Measurements from ENCODE around the gene WDR90. TPM values are rescaled to one million over a fixed set of nuclear protein-coding genes. Genes with fewer than 3 reads are reported as not detected.

Gene WDR90
- total RNA-seq, 2 donors from 2014 or later = 22.7 to 39.4 TPM

DNA sequence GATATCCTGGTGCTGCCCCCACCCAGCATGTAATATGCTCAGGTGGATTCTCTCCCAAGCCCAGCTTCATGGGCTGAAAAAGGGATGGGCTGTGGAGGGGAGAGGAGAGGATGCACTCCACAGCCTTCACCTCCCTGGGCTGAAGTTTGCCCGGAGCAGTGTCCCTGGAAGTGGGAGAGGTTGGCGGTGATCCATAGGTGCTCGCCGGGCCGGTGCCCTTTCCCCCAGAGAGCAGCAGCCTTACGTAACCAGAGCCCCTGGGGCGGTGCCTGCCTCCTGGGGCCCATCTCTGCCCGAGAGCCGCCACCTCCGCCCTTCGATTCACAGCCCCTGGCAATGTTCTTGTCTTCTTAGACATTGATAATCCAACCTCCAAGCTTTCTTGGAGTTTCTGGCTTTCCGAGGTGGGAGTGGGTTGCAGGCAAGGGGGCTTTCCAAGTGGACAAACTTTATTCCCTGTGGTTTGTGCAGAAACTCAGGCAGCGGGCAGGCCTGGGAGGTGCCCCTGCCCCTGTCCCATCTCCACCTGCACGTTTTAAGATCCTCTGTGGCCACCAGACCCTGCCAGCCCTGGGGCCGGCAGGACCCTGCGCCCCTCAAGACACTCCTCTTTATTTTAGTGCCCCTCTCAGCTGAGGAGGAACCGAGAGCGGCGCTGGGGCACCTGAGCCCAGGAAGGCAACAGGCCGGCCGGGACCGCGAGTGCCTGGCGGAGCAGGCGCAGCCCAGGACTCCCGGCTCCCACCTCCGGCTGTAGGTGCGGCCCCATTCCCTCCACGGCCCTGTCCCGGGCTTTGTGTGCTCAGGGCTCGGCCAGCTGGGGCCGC is 3.1 kb upstream of the WDR90 start:
- no peak overlapping the region for H3K4me3 ChIP-seq
- H3K9me3 ChIP-seq = no peaks in the 10 kb centered on the region
- no peak overlapping the region for H3K27ac ChIP-seq
- H3K36me3 ChIP-seq = no peaks in the 10 kb centered on the region
- DNase-seq (ENCODE audit: low spot score) (no peak), ATAC-seq (ENCODE audit: insufficient number of reproducible peaks, low FRiP score, low read depth) (no peak)
- TF ChIP-seq, protein P1, sequence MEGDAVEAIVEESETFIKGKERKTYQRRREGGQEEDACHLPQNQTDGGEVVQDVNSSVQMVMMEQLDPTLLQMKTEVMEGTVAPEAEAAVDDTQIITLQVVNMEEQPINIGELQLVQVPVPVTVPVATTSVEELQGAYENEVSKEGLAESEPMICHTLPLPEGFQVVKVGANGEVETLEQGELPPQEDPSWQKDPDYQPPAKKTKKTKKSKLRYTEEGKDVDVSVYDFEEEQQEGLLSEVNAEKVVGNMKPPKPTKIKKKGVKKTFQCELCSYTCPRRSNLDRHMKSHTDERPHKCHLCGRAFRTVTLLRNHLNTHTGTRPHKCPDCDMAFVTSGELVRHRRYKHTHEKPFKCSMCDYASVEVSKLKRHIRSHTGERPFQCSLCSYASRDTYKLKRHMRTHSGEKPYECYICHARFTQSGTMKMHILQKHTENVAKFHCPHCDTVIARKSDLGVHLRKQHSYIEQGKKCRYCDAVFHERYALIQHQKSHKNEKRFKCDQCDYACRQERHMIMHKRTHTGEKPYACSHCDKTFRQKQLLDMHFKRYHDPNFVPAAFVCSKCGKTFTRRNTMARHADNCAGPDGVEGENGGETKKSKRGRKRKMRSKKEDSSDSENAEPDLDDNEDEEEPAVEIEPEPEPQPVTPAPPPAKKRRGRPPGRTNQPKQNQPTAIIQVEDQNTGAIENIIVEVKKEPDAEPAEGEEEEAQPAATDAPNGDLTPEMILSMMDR (IDR thresholded peaks at IDR 0.05) = no peak
- H3K4me1 ChIP-seq (ENCODE audit: control insufficient read depth in 1 of 2, low read depth in 2 of 2) = peaks cover 25 to 40% of the 10 kb centered on the region in 2 donors
- H3K27me3 ChIP-seq (replicated peaks; ENCODE audit: insufficient read depth) = no peaks in the 10 kb centered on the region

DNA sequence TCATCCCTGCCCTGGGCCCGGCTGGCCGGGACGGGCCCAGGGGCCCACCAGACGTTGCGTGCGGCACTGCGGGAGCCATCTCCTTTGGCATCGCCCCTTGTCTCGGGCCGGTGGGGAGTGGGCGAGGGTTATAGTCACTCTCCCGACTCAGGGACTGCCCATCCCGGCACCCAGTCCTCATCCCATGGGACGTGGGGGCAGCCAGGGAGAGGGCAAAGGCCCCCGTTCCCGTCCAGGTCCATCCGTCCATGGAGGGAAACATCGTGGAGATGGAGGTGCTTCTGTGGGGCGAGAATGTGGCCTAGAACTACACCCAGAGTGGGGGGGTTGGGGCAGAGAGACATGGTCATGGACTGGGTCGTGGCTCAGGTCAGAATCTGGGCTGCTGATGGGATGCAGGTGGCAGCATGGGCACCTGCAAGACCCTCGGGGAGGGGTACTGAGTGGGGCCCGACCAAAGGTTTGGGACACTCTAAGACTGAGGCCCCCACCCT is 2.4 kb upstream of the WDR90 start:
- ATAC-seq (ENCODE audit: insufficient number of reproducible peaks, low FRiP score, low read depth) (no peak), DNase-seq (ENCODE audit: low spot score) (no peak)
- Histone ChIP-seq H3K27ac (no peak overlapping the region), H3K4me1 (ENCODE audit: control insufficient read depth in 1 of 2, low read depth in 2 of 2) (peaks cover 25 to 38% of the 10 kb centered on the region in 2 donors), H3K9me3 (no peaks in the 10 kb centered on the region), H3K36me3 (no peaks in the 10 kb centered on the region), H3K4me3 (no peak overlapping the region), H3K27me3 (replicated peaks; ENCODE audit: insufficient read depth) (no peaks in the 10 kb centered on the region)
- TF ChIP-seq, protein P1 (IDR thresholded peaks at IDR 0.05) = no peak

DNA sequence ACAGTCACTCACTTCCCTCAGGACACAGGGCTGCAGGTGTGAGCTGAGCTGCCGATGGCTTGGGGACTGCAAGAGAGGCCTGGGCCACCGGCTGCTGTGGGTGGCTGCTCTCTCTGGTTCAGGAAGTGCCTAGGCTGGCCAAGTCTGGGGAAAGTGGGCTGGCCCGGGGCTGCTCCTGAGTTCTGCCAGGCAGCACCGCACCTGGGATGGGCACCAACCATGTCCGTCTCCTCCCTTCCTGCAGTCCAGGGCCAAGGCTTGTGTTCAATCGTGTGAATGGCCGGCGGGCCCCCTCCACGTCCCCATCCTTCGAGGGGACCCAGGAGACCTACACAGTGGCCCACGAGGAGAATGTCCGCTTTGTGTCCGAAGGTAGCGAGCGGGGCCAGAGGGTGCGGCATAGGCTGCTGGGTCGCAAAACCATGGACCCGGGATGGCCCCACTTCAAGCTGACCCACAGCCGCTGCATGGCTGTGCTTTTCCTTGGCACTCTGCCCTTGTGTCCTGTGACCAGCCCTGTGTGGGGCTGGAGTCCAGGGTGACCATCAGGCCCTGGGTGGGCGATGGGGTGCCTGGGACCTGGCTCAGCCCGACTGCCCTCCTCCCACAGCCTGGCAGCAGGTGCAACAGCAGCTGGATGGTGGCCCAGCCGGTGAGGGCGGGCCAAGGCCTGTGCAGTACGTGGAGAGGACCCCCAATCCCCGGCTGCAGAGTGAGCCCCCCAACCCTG is 1.8 kb upstream of the WDR90 start:
- Histone ChIP-seq H3K4me3 (no peak overlapping the region), H3K9me3 (no peaks in the 10 kb centered on the region), H3K36me3 (no peaks in the 10 kb centered on the region), H3K27ac (no peak overlapping the region), H3K4me1 (ENCODE audit: control insufficient read depth in 1 of 2, low read depth in 2 of 2) (peaks cover 24 to 37% of the 10 kb centered on the region in 2 donors), H3K27me3 (replicated peaks; ENCODE audit: insufficient read depth) (no peaks in the 10 kb centered on the region)
- TF ChIP-seq, protein P1 (IDR thresholded peaks at IDR 0.05) = no peak
- no peak for DNase-seq (ENCODE audit: low spot score)
- ATAC-seq (ENCODE audit: insufficient number of reproducible peaks, low FRiP score, low read depth) = no peak

DNA sequence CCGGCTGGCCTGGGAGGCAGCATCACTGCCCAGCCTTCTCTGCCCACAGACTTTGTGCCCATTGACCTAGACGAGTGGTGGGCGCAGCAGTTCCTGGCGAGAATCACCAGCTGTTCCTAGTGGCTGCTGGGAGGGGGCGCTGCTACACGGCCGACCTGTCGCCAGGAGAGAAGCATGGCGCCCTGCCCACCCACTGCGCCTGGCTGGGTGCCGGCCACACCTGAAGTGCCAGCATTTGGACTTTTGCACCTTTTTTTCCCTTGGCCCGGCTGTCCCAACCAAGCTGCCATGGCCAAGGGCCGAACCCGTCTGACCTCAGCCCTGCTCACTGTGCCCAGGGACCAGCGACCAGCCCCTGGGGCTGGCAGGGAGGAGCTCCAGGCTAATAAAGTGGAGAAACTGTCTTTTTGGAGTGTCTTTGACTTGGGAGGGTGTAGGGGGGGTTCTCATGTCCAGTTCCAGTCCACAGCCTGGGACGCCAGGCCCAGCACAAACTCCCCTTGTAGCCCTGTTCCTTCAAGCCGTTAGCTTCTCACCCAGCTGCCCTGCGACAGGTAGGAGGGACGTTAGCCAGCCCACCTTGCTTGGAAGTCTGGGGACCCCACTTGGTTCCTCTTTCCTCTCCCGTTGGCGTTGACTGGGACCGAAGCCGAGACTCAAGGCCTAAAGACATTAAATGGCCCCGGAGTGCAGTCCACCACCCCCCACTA is 939 bp upstream of the WDR90 start:
- H3K36me3 ChIP-seq = no peaks in the 10 kb centered on the region
- H3K27me3 ChIP-seq (replicated peaks; ENCODE audit: insufficient read depth) = no peaks in the 10 kb centered on the region
- peak overlapping the region; percentile 71 to 81 for H3K27ac ChIP-seq
- H3K9me3 ChIP-seq = no peaks in the 10 kb centered on the region
- peaks cover 15 to 28% of the 10 kb centered on the region in 2 donors for H3K4me1 ChIP-seq (ENCODE audit: control insufficient read depth in 1 of 2, low read depth in 2 of 2)
- ATAC-seq (ENCODE audit: insufficient number of reproducible peaks, low FRiP score, low read depth) = no peak
- DNase-seq (ENCODE audit: low spot score) = no peak
- TF ChIP-seq, protein P1 (IDR thresholded peaks at IDR 0.05) = no peak
- peak overlapping the region; percentile 79 for H3K4me3 ChIP-seq

DNA sequence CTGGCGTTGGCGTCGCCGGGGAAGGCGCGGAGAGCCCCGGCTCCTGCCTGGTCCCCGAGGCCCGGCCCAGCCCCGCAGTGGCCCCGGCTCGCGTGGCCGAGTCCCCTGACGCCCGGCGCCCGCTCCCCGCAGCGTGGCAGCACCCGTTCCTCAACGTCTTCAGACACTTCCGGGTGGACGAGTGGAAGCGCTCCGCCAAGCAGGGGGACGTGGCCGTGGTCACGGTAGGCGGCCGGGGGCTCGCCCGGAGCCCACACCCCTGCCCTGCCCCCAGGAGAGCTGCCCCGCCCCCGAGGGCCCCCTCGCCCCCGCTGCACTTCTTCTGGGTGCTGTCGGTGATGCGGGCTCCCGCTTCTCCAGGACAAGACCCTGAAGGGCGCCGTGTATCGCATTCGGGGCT is 466 bp downstream of the WDR90 start:
- Histone ChIP-seq H3K4me3 (peak overlapping the region; percentile 79), H3K9me3 (no peaks in the 10 kb centered on the region), H3K4me1 (ENCODE audit: control insufficient read depth in 1 of 2, low read depth in 2 of 2) (peaks cover 15 to 27% of the 10 kb centered on the region in 2 donors), H3K27me3 (replicated peaks; ENCODE audit: insufficient read depth) (no peaks in the 10 kb centered on the region), H3K27ac (no peak overlapping the region), H3K36me3 (no peaks in the 10 kb centered on the region)
- TF ChIP-seq, protein P1 (IDR thresholded peaks at IDR 0.05) = no peak
- DNase-seq (ENCODE audit: low spot score) (no peak), ATAC-seq (ENCODE audit: insufficient number of reproducible peaks, low FRiP score, low read depth) (no peak)
